Activated CD8-positive, alpha-beta memory T cell treated with anti-CD3 and anti-CD28 coated beads, Interleukin-2, amount 10 ng/mL, durations not matched to agents 7 days and 5 days (primary cell): ENCODE data around the gene LRRC74A. TPM values are rescaled to one million over a fixed set of nuclear protein-coding genes. Genes with fewer than 3 reads are reported as not detected.

Experiments used
- ATAC-seq: fragments of 150-1000 bp; cut with Tn5 transposase; one replicate; pipeline ENCODE4 v1.10.0; 2021; ENCODE audit warnings: moderate library complexity
- CTCF ChIA-PET: fragments of 350-600 bp; sonication (Branson Sonifier 250); formaldehyde crosslinking; loops from one replicate; lab custom pipeline; 2021; ENCODE audit warnings: antibody characterized with exemption; lab: Charles Lee
- DNase-seq: peaks from one replicate; pipeline ENCODE4 v3.0.0-alpha.2; 2020
- H3K27ac Mint-ChIP-seq: one replicate; pipeline ENCODE4 v1.8.0; 2021; ENCODE audit warnings: mild to moderate bottlenecking, mixed read lengths
- H3K27me3 Mint-ChIP-seq: one replicate; pipeline ENCODE4 v1.8.0; 2021; ENCODE audit warnings: mixed read lengths
- H3K36me3 Mint-ChIP-seq: one replicate; pipeline ENCODE4 v1.8.0; 2021; ENCODE audit warnings: mild to moderate bottlenecking, mixed read lengths
- H3K4me1 Mint-ChIP-seq: one replicate; pipeline ENCODE4 v1.8.0; 2021; ENCODE audit warnings: mixed read lengths
- H3K4me3 Mint-ChIP-seq: one replicate; pipeline ENCODE4 v1.8.0; 2021; ENCODE audit warnings: mild to moderate bottlenecking, moderate library complexity, mixed read lengths
- H3K9me3 Mint-ChIP-seq: one replicate; pipeline ENCODE4 v1.8.0; 2022; ENCODE audit warnings: low read depth, mixed read lengths
- total RNA-seq, 2 experiments: library from RNA; stranded (reverse); gene quantifications; one replicate each; pipeline ENCODE4 v1.2.3, GENCODE V29; 2021

LRRC74A gene
- total RNA-seq, 2 experiments from 2014 or later = not detected

DNA sequence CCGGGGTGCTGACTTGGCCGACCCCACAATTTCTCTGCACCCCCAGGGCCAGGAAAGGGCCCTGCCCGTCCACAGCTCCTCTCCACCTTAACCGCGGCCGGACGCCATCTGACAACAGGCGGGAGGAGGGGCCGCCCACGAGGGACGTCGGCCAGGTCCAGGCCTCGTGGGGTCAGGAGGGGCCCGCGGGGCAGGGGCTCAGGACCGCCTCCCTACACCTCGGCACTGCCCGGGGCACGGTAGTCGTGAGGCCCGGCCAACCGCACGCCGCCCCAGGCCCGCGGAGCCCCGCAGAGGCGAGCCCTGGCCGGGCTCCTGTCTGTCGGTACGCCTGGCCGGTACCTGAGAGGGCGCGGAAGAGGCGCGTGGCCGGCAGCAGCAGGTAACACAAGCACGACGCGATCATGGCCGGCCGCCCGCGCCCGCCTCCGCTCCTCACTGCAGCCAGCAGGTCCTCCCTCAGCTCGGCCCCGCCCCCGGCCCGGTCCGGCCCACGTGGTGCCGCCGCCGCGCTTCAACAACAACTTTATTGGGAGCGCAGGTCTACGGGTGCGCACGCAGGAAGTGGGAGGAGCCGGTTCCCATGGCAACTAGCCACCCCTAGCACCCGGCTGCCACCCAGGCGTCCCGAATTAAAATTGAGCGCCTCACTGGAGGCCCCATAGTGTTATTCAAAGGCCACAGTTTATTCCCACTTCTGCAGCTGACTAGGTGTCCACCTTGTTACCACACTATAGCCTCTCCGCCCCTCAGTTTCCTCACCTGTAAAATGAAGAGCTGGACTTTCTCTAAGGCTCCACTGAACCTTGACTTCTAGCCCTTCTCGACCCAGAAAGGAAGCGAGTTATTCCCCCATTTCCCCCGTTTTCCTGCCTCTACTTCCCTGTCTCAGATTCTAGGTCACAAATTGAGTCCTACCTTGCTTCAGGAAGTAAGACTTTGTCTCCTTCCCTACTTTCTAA is 13.5 kb upstream of the LRRC74A start, which contains the start of gene ANGEL1:
ANGEL1 (minus strand) TSS at position 461 of the 962 bp plus-strand sequence; CDS start at position 406, 55 bp downstream.
- Mint-ChIP-seq H3K27ac (peak within 1 kb of the TSS; percentile 69), H3K36me3 (no peaks in the 10 kb centered on the region), H3K4me3 (peak within 1 kb of the TSS; percentile 85), H3K27me3 (no peaks in the 10 kb centered on the region), H3K9me3 (no peaks in the 10 kb centered on the region), H3K4me1 (peaks cover 20% of the 10 kb centered on the region)
- CTCF ChIA-PET = interaction anchor here (0.9 to 5.4 kb wide), 7 partner anchors 16 to 258 kb away, joined by 3 to 43 read pairs (median 4); no protein-coding TSS in a partner anchor
- peak; percentile 97 for DNase-seq
- peak; percentile 96 for ATAC-seq

GRCh38 chr14:76814726-76815645 is 11.2 kb upstream of the LRRC74A start:
- H3K36me3 Mint-ChIP-seq = no peaks in the 10 kb centered on the region
- peaks cover 20% of the 10 kb centered on the region for H3K4me1 Mint-ChIP-seq
- no peak for DNase-seq
- H3K4me3 Mint-ChIP-seq = no peak overlapping the region
- H3K9me3 Mint-ChIP-seq = no peaks in the 10 kb centered on the region
- no peak for ATAC-seq
- peaks cover 3% of the 10 kb centered on the region for H3K27me3 Mint-ChIP-seq
- H3K27ac Mint-ChIP-seq = no peak overlapping the region
- CTCF ChIA-PET = interaction anchor here (1.2 kb wide), 1 partner anchor 32 kb away, joined by 3 read pairs; no protein-coding TSS in a partner anchor

DNA sequence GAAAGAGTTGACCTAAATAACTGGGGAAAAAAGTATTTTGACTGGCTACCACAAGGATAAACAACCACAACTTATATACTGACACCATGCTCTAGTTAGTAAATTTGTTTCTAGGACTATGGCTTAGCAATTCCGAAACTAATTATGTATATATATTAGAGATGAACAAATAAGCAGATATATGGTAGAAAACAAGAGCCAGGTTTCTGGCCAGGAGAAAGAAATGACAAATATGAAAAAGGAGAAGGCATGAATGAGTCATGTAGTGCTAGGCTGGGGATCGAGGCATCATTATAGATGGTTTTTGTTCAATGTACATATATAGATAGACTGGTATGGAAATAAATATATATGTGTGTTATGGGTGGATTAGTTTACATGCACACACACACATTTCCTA is 5.5 kb upstream of the LRRC74A start:
- ATAC-seq (no peak), DNase-seq (no peak)
- Mint-ChIP-seq H3K36me3 (no peaks in the 10 kb centered on the region), H3K4me1 (no peaks in the 10 kb centered on the region), H3K27ac (no peak overlapping the region), H3K27me3 (peaks cover 12% of the 10 kb centered on the region), H3K4me3 (no peak overlapping the region), H3K9me3 (no peaks in the 10 kb centered on the region)
- CTCF ChIA-PET = no interaction called here

DNA sequence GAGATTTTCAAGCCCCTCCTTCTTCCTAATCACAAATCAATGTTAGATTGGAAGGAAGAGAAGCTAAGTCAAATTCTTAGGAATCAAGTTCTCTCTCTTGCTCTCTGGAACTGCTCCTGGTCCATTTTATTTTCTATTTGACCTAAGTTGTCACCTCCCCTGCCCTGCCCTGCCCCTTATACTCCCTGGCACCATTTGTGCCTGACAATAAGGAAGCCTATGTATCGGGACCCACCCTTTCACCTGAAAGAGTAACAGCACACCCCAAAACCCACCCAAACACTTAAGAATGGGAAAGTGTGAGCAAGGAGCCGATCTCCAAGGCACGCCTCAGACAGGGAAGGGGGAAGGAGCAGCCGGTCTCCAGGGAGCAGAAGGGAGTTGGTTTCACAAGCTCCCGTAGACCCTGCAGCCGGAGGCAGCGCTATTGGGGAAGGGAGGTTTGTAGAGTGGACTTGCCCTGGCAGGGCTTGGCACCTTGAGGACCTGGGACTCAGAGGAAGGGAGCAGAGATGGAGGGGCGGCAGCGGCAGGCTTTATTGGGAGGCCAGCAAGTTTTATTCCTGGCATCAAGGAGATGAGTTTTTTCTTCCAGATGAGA is 1.6 kb downstream of the LRRC74A start:
- Mint-ChIP-seq H3K4me1 (no peaks in the 10 kb centered on the region), H3K27ac (no peak overlapping the region), H3K4me3 (no peak overlapping the region), H3K27me3 (peaks cover 9% of the 10 kb centered on the region), H3K36me3 (no peaks in the 10 kb centered on the region), H3K9me3 (no peaks in the 10 kb centered on the region)
- CTCF ChIA-PET = no interaction called here
- no peak for DNase-seq
- ATAC-seq = no peak

- no peak overlapping the region for H3K4me3 Mint-ChIP-seq
- ATAC-seq (no peak), DNase-seq (no peak)
- CTCF ChIA-PET = interaction anchor here (0.9 kb wide), 1 partner anchor 44 kb away, joined by 3 read pairs; no protein-coding TSS in a partner anchor
- H3K36me3 Mint-ChIP-seq = no peaks in the 10 kb centered on the region
- no peak overlapping the region for H3K27ac Mint-ChIP-seq
- peaks cover 5% of the 10 kb centered on the region for H3K27me3 Mint-ChIP-seq
- H3K9me3 Mint-ChIP-seq = no peaks in the 10 kb centered on the region
- H3K4me1 Mint-ChIP-seq = no peaks in the 10 kb centered on the region
Measured at GRCh38 chr14:76828339-76829012, 2.3 kb downstream of the LRRC74A start.

GRCh38 chr14:76829013-76829365 is 2.8 kb downstream of the LRRC74A start:
- Mint-ChIP-seq H3K4me1 (no peaks in the 10 kb centered on the region), H3K36me3 (no peaks in the 10 kb centered on the region), H3K27ac (no peak overlapping the region), H3K9me3 (no peaks in the 10 kb centered on the region), H3K4me3 (no peak overlapping the region), H3K27me3 (peaks cover 5% of the 10 kb centered on the region)
- CTCF ChIA-PET = interaction anchor here (0.9 kb wide), 1 partner anchor 44 kb away, joined by 3 read pairs; no protein-coding TSS in a partner anchor
- DNase-seq = no peak
- ATAC-seq = no peak

DNA sequence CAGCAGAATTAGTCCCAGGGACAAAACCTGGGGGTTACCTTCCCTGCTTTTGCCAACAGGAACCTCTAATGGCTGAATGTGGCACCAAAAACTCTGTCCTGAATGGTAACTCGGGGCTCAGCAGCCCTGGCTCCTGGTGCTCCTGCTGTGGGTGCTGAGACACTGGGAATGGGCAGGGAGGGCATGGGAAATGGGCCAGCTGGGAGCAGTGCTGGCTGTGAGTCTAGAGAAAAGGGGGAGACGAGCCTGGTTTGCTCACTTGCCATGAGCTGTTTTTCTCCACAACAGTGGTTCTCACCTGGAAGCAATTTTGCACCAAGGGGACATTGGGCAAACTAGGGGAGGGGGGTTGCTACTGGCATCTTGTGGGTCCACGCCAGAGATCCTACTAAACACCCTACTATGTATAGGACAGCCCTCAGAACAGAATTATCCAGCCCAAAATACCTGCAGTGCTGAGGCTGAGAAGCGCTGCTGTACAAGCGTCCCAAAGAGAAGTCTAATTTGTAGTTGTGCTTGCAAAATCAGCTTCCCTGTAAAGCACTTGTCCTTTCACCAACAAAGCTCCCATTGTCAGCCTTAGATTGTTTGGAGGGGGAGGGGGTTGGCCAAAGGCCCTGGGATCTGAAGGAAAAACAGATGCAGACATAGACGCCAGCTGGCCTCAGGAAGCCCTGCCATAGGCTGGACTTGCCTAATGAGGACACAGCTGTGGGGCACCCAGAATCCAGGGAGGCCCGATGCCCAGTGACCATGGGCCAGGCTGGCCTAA is 3.6 kb downstream of the LRRC74A start:
- CTCF ChIA-PET = no interaction called here
- H3K4me1 Mint-ChIP-seq = no peaks in the 10 kb centered on the region
- H3K36me3 Mint-ChIP-seq = no peaks in the 10 kb centered on the region
- no peaks in the 10 kb centered on the region for H3K9me3 Mint-ChIP-seq
- H3K27ac Mint-ChIP-seq = no peak overlapping the region
- H3K27me3 Mint-ChIP-seq = peaks cover 10% of the 10 kb centered on the region
- ATAC-seq (no peak), DNase-seq (no peak)
- H3K4me3 Mint-ChIP-seq = no peak overlapping the region

DNA sequence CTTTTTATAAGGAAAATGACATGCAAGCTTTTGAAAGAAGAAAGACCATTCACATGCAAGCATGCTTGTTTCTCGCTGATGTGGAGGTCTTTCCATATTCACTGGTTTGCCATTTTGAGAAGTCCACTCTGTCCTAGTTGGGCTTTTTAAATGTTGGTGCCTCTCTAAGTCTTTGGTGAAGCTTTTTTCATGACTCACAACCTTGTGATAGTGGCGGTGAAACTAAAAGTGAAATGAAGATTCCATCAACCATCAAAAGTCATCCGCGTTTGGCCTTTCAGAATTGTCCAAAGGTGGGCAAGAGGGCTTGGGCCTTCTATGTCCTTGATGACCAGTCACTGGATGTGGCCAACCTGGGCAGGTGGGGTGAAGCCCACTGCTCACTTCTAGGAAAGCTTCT is 4.3 kb downstream of the LRRC74A start:
- H3K36me3 Mint-ChIP-seq = no peaks in the 10 kb centered on the region
- H3K27me3 Mint-ChIP-seq = peaks cover 13% of the 10 kb centered on the region
- no peak for DNase-seq
- H3K4me3 Mint-ChIP-seq = no peak overlapping the region
- H3K27ac Mint-ChIP-seq = no peak overlapping the region
- no peak for ATAC-seq
- no peaks in the 10 kb centered on the region for H3K9me3 Mint-ChIP-seq
- CTCF ChIA-PET = no interaction called here
- no peaks in the 10 kb centered on the region for H3K4me1 Mint-ChIP-seq

GRCh38 chr14:76832503-76832988 is 6.3 kb downstream of the LRRC74A start:
- H3K36me3 Mint-ChIP-seq = no peaks in the 10 kb centered on the region
- H3K27ac Mint-ChIP-seq = no peak overlapping the region
- no peak overlapping the region for H3K4me3 Mint-ChIP-seq
- no peaks in the 10 kb centered on the region for H3K9me3 Mint-ChIP-seq
- CTCF ChIA-PET = interaction anchor here (0.7 kb wide), 1 partner anchor 36 kb away, joined by 3 read pairs; no protein-coding TSS in a partner anchor
- no peaks in the 10 kb centered on the region for H3K4me1 Mint-ChIP-seq
- ATAC-seq (no peak), DNase-seq (no peak)
- H3K27me3 Mint-ChIP-seq = peaks cover 26% of the 10 kb centered on the region

DNA sequence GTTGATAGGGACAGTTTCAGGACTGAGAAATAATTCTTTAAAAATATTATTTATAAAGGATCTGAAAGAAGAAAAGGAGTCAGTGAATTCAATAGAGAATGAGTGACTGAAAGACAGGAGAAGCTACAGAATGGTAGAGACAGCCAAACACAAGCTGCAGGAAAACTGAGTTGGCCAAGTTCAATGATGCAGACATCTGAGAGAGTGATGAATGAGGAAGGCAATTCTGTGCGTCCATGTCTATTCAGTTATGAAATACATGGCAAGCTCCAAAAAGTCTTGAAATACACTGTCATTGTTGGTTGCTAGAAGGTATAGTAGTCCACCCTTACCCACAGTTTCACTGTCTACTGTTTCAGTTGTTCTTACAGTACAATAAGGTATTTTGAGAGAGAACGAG is 6.8 kb downstream of the LRRC74A start:
- ATAC-seq = no peak
- H3K9me3 Mint-ChIP-seq = no peaks in the 10 kb centered on the region
- no peaks in the 10 kb centered on the region for H3K36me3 Mint-ChIP-seq
- no peak for DNase-seq
- CTCF ChIA-PET = interaction anchor here (0.7 kb wide), 1 partner anchor 35 kb away, joined by 3 read pairs; no protein-coding TSS in a partner anchor
- no peak overlapping the region for H3K4me3 Mint-ChIP-seq
- H3K27ac Mint-ChIP-seq = no peak overlapping the region
- H3K4me1 Mint-ChIP-seq = no peaks in the 10 kb centered on the region
- peaks cover 29% of the 10 kb centered on the region for H3K27me3 Mint-ChIP-seq

GRCh38 chr14:76834241-76834661 is 8.0 kb downstream of the LRRC74A start:
- H3K27ac Mint-ChIP-seq = no peak overlapping the region
- no peak for DNase-seq
- H3K9me3 Mint-ChIP-seq = no peaks in the 10 kb centered on the region
- CTCF ChIA-PET = no interaction called here
- H3K36me3 Mint-ChIP-seq = no peaks in the 10 kb centered on the region
- no peak overlapping the region for H3K4me3 Mint-ChIP-seq
- H3K4me1 Mint-ChIP-seq = no peaks in the 10 kb centered on the region
- ATAC-seq = no peak
- H3K27me3 Mint-ChIP-seq = peaks cover 40% of the 10 kb centered on the region
